Neuronal stem cell (in vitro differentiated cells): ENCODE measurements around the gene WDSUB1.

Source experiments
- DNase-seq: peaks from one replicate; pipeline ENCODE4 v3.0.0-alpha.2; 2013; ENCODE audit warnings: low spot score
- H2AFZ ChIP-seq: one replicate; pipeline ENCODE4 v1.6.1; 2013; ENCODE audit warnings: mild to moderate bottlenecking, low read length, inconsistent platforms
- H2AK5ac ChIP-seq: 2 replicates; pipeline ENCODE4 v1.6.1; 2013; ENCODE audit warnings: low read depth, mild to moderate bottlenecking, inconsistent platforms, low read length, moderate library complexity, mixed read lengths
- H2BK120ac ChIP-seq: 2 replicates; pipeline ENCODE4 v1.6.1; 2013; ENCODE audit warnings: low read depth, mild to moderate bottlenecking, inconsistent platforms, low read length, moderate library complexity, mixed read lengths
- H2BK12ac ChIP-seq: one replicate; pipeline ENCODE4 v1.6.1; 2013; ENCODE audit warnings: low read length, inconsistent platforms
- H2BK15ac ChIP-seq: 2 replicates; pipeline ENCODE4 v1.6.1; 2013; ENCODE audit warnings: mild to moderate bottlenecking, low read length, inconsistent platforms, mixed read lengths
- H2BK5ac ChIP-seq: one replicate; pipeline ENCODE4 v1.6.1; 2013; ENCODE audit warnings: inconsistent platforms, mild to moderate bottlenecking, low read length, moderate library complexity
- H3K14ac ChIP-seq: one replicate; pipeline ENCODE4 v1.6.1; 2013; ENCODE audit warnings: low read length, inconsistent platforms
- H3K18ac ChIP-seq: 2 replicates; pipeline ENCODE4 v1.6.1; 2013; ENCODE audit warnings: low read length, inconsistent platforms
- H3K23ac ChIP-seq: 2 replicates; pipeline ENCODE4 v1.6.1; 2013; ENCODE audit warnings: low read depth, mild to moderate bottlenecking, mixed read lengths, low read length, inconsistent platforms; ENCODE audit not compliant: poor library complexity
- H3K27ac ChIP-seq: replicated peaks from 3 replicates; pipeline ENCODE4 v1.5.1; 2013; ENCODE audit warnings: low read length, inconsistent platforms
- H3K27me3 ChIP-seq, 3 experiments: 2 replicates each; pipeline ENCODE4 v1.6.1; 2013; ENCODE audit warnings: low read length in 3 of 3, mild to moderate bottlenecking in 2 of 3, inconsistent platforms in 1 of 3, low read depth in 1 of 3, mixed read lengths in 1 of 3, moderate library complexity in 1 of 3; ENCODE audit not compliant: control insufficient read depth in 3 of 3, insufficient read depth in 3 of 3
- H3K36me3 ChIP-seq, 2 donors: replicated peaks in 1 of 2; 2 replicates each; pipeline ENCODE4 v1.6.1; 2013; ENCODE audit warnings: low read length in 2 of 2; ENCODE audit not compliant: control insufficient read depth in 2 of 2, insufficient read depth in 2 of 2
- H3K4ac ChIP-seq: 2 replicates; pipeline ENCODE4 v1.6.1; 2013; ENCODE audit warnings: inconsistent platforms, mild to moderate bottlenecking, low read length, moderate library complexity
- H3K4me1 ChIP-seq, 2 donors: 1 replicate in 1 of 2; 2 replicates in 1 of 2; pipeline ENCODE4 v1.6.1; 2013; ENCODE audit warnings: low read length in 2 of 2, low read depth in 1 of 2; ENCODE audit not compliant: control insufficient read depth in 2 of 2, insufficient read depth in 1 of 2
- H3K4me2 ChIP-seq: one replicate; pipeline ENCODE4 v1.6.1; 2013; ENCODE audit warnings: mild to moderate bottlenecking, low read length, inconsistent platforms; ENCODE audit not compliant: insufficient read depth, poor library complexity, severe bottlenecking
- H3K4me3 ChIP-seq, 2 donors: 2 replicates each; pipeline ENCODE4 v1.5.1; 2013; ENCODE audit warnings: low read length in 2 of 2, mild to moderate bottlenecking in 2 of 2, inconsistent platforms in 1 of 2, moderate library complexity in 1 of 2
- H3K79me1 ChIP-seq: one replicate; pipeline ENCODE4 v1.6.1; 2013; ENCODE audit warnings: low read depth, mild to moderate bottlenecking, inconsistent platforms, low read length, moderate library complexity
- H3K9ac ChIP-seq: one replicate; pipeline ENCODE4 v1.6.1; 2013; ENCODE audit warnings: mild to moderate bottlenecking, low read depth, low read length, inconsistent platforms; ENCODE audit not compliant: poor library complexity
- H3K9me3 ChIP-seq, 2 donors: replicated peaks in 1 of 2; 2 replicates each; pipeline versions ENCODE3 to v1.6.1; 2013; ENCODE audit warnings: low read length in 2 of 2, mild to moderate bottlenecking in 2 of 2, inconsistent platforms in 1 of 2, low read depth in 1 of 2, mixed read lengths in 1 of 2, moderate library complexity in 1 of 2; ENCODE audit not compliant: control insufficient read depth in 2 of 2, insufficient read depth in 1 of 2
- H4K8ac ChIP-seq: one replicate; pipeline ENCODE4 v1.6.1; 2013; ENCODE audit warnings: low read depth, mild to moderate bottlenecking, inconsistent platforms, low read length, moderate library complexity
- H4K91ac ChIP-seq: one replicate; pipeline ENCODE4 v1.6.1; 2013; ENCODE audit warnings: low read length, low read depth, mild to moderate bottlenecking, inconsistent platforms; ENCODE audit not compliant: poor library complexity
- WGBS, 2 donors: extraction: QIAGEN DNeasy Blood & Tissue Kit; methylation state at CpG; one replicate each; pipeline ENCODE4 v1.1.7; 2013; ENCODE audit warnings: missing lambda C conversion rate in 2 of 2, mixed read lengths in 1 of 2; ENCODE audit not compliant: insufficient read length in 2 of 2, insufficient replicate concordance in 1 of 2; ENCODE audit errors: extremely low coverage in 2 of 2; 5-methylcytosine and 5-hydroxymethylcytosine counted together

The WDSUB1 gene

DNA sequence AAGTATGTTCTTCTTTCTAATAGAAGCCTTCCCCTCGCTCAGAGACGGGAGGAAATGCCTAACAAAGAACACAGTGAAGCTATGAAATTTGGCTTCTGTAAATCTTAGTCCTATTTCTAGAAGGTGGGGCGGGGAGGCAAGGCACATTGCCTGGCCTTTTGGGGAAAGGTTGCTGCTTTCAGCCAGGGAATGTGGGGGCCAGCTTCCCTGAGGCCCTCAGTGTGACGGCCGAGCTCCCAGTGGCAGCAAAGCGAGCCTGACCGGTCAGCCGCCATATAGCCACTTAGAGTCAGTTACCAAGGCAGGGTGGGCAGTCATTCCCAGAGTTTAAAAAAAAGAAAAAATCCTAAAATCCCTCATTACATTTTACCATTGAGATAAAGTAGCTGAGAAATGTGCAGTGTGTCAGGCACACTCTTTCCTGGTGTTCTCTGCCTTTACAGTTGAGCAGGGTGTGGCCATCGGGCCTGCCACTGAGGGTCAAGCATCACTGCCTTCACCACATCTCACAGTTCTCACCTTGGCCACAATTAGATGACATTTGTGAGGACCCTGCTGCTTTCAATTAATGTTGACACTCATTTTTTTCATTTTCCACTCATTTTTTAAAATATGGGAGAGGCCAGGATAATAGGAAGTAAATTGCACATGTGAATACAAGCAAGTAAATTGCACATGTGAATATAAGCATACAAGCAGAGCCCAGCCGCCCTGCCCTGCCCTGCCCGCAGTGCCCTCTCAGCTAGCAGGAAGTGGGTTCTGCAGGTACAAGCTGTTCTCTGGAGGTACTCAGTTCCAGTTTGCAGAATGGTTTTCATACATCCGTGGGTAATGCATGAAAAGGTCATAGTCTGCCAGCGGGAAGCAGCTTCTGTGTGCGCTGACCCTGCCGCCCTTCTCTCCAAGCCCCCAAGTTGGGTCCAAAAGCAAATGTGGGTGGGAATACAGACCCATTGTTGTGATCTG is 76.9 kb downstream of the WDSUB1 start:
- H2AFZ ChIP-seq: no peak overlapping the region
- H3K4me1 ChIP-seq: peaks cover 27 to 31% of the 10 kb centered on the region in 2 donors
- H2AK5ac ChIP-seq: peak overlapping the region; percentile 77
- H3K27ac ChIP-seq: peak overlapping the region; percentile 8
- peak overlapping the region; percentile 14 for H2BK120ac ChIP-seq
- H3K36me3 ChIP-seq: peaks cover 2 to 33% of the 10 kb centered on the region in 2 donors
- no CpG with 5 or more reads among the region's 15 CpGs for WGBS, 2 donors
- H4K8ac ChIP-seq: no peak overlapping the region
- no peak overlapping the region for H2BK5ac ChIP-seq
- peak overlapping the region; percentile 76 for H3K4ac ChIP-seq
- no peak overlapping the region for H3K9ac ChIP-seq
- no peak overlapping the region for H3K4me2 ChIP-seq
- H3K27me3 ChIP-seq: no peaks in the 10 kb centered on the region
- H3K9me3 ChIP-seq: peaks cover 4 to 11% of the 10 kb centered on the region in 2 donors
- peak overlapping the region; percentile 80 for H3K18ac ChIP-seq
- DNase-seq: no peak
- H3K4me3 ChIP-seq: no peak overlapping the region
- no peak overlapping the region for H4K91ac ChIP-seq
- H3K23ac ChIP-seq: peak overlapping the region; percentile 82
- no peak overlapping the region for H2BK15ac ChIP-seq
- H3K14ac ChIP-seq: no peak overlapping the region
- H2BK12ac ChIP-seq: no peak overlapping the region
- H3K79me1 ChIP-seq: no peaks in the 10 kb centered on the region

DNA sequence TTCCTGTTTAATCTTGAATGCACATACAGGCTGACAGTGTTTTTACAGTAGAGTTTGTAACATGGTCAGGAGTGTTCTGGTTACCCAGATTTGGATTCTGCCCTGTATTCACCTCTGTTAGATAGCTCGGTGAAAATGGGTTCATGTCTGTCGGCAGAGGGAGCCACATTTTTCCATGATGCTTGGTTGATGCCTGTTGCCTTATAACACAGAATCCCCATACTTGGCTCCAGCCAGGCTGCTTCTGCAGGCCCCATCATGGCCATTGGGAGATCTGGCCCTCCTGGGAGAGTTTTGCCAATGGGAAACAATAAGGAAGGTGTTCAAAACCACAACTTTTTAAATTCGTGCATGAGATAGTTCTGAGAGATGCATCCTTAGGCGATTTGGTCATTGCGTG is 78.1 kb downstream of the WDSUB1 start:
- Histone ChIP-seq H2AK5ac (peak overlapping the region; percentile 33), H4K8ac (no peak overlapping the region), H3K23ac (no peak overlapping the region), H3K9ac (no peak overlapping the region), H4K91ac (no peak overlapping the region), H2BK15ac (no peak overlapping the region), H3K18ac (no peak overlapping the region), H2BK5ac (no peak overlapping the region), H3K36me3 (peaks cover 0 to 32% of the 10 kb centered on the region in 2 donors), H3K14ac (no peak overlapping the region), H3K79me1 (no peaks in the 10 kb centered on the region), H3K4me1 (peaks cover 30 to 31% of the 10 kb centered on the region in 2 donors), H3K27ac (no peak overlapping the region), H3K4me2 (no peak overlapping the region), H2BK120ac (no peak overlapping the region), H3K4ac (no peak overlapping the region), H2BK12ac (no peak overlapping the region), H3K27me3 (no peaks in the 10 kb centered on the region), H3K9me3 (peaks cover 2 to 9% of the 10 kb centered on the region in 2 donors), H3K4me3 (no peak overlapping the region), H2AFZ (no peak overlapping the region)
- WGBS, 2 donors: no CpG with 5 or more reads among the region's 5 CpGs
- DNase-seq: no peak

DNA sequence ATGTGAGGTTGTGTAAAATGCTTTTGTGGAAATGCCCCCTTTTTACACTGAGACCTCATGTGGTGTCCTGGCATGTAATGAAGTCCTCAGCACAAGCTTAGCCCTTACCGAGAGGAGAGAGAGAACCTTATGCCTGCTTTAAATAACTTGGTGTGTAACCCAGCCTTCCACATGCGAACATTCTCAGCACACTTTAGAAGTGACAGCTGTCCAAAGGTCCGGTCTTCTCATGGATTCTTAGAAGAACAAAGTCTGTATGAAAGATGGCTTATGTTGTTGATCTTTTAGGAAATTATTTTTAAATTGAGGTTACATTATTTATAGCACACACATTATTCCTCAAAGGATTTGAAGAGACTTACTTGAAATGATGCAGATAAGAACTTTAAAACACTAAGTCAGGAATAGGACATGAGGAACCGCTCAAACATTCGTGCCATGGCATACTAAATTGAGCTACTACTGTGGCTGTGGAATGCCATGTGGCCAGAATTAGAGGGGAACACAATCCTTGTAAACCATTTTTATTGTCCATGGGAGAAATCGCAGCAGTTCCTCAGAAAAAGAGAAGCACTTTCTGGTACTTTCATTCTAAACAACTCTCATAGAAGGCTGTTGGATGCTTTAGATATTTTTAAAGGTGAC is 79.6 kb downstream of the WDSUB1 start:
- Histone ChIP-seq H3K9ac (no peak overlapping the region), H3K27me3 (no peaks in the 10 kb centered on the region), H2BK120ac (no peak overlapping the region), H2BK12ac (no peak overlapping the region), H3K4me2 (no peak overlapping the region), H3K18ac (no peak overlapping the region), H3K9me3 (peaks cover 2 to 9% of the 10 kb centered on the region in 2 donors), H4K8ac (no peak overlapping the region), H3K4ac (no peak overlapping the region), H3K36me3 (peaks cover 0 to 39% of the 10 kb centered on the region in 2 donors), H3K23ac (no peak overlapping the region), H2AFZ (no peak overlapping the region), H4K91ac (no peak overlapping the region), H3K4me3 (no peak overlapping the region), H3K79me1 (no peaks in the 10 kb centered on the region), H3K4me1 (peaks cover 27 to 28% of the 10 kb centered on the region in 2 donors), H3K27ac (no peak overlapping the region), H2BK5ac (no peak overlapping the region), H2BK15ac (peak overlapping the region; percentile 65), H3K14ac (no peak overlapping the region), H2AK5ac (no peak overlapping the region)
- no peak for DNase-seq
- WGBS, 2 donors: no CpG with 5 or more reads among the region's 6 CpGs
